ENCODE results near the gene DOP1B. TPM values are rescaled to one million over a fixed set of nuclear protein-coding genes. Genes with fewer than 3 reads are reported as not detected.

Gene DOP1B
- total RNA-seq, 4 donors from 2014 or later = 6.3 to 15.1 (median 11.2) TPM

- no peaks in the 10 kb centered on the region for H3K27me3 ChIP-seq
- DNase-seq (ENCODE audit: extremely low spot score) = no peak
- TF ChIP-seq CTCF (IDR thresholded peaks at IDR 0.05) (no peak), POLR2A (IDR thresholded peaks at IDR 0.05; ENCODE audit: low read depth) (no peak), EP300 (IDR thresholded peaks at IDR 0.05) (no peak), POLR2AphosphoS5 (IDR thresholded peaks at IDR 0.05) (no peak)
- intact Hi-C loops (cut with DNase I) = no loop called here
- WGBS = 94% methylated on average over 5 of the region's 5 CpGs
- H3K4me1 ChIP-seq = no peaks in the 10 kb centered on the region
- H3K9me3 ChIP-seq = no peaks in the 10 kb centered on the region
- H3K36me3 ChIP-seq = peaks cover 0 to 8% (median 2%) of the 10 kb centered on the region in 4 donors
- no peak overlapping the region for H3K27ac ChIP-seq (replicated peaks in 1 of 4)
- no peak overlapping the region for H3K4me3 ChIP-seq
These were observed 24.3 kb downstream of the DOP1B start for GRCh38 chr21:36180963-36181362.

- WGBS = 88% methylated on average over 11 of the region's 11 CpGs
- DNase-seq (ENCODE audit: extremely low spot score) = no peak
- H3K27ac ChIP-seq (replicated peaks in 1 of 4) = no peak overlapping the region
- H3K9me3 ChIP-seq = no peaks in the 10 kb centered on the region
- intact Hi-C loops (cut with DNase I) = no loop called here
- no peaks in the 10 kb centered on the region for H3K27me3 ChIP-seq
- H3K4me1 ChIP-seq = peaks cover 3 to 5% (median 4%) of the 10 kb centered on the region in 4 donors
- peaks cover 0 to 8% (median 2%) of the 10 kb centered on the region in 4 donors for H3K36me3 ChIP-seq
- TF ChIP-seq CTCF (IDR thresholded peaks at IDR 0.05) = no peak
- no peak for TF ChIP-seq POLR2AphosphoS5 (IDR thresholded peaks at IDR 0.05)
- TF ChIP-seq EP300 (IDR thresholded peaks at IDR 0.05) = no peak
- no peak for TF ChIP-seq POLR2A (IDR thresholded peaks at IDR 0.05; ENCODE audit: low read depth)
- no peak overlapping the region for H3K4me3 ChIP-seq
These were observed 26.6 kb downstream of the DOP1B start for GRCh38 chr21:36183144-36183795.

GRCh38 chr21:36184545-36184944, 27.9 kb downstream of the DOP1B start:
- 94% methylated on average over 15 of the region's 16 CpGs for WGBS

GRCh38 chr21:36185523-36185922, 28.9 kb downstream of the DOP1B start:
- 96% methylated on average over 9 of the region's 9 CpGs for WGBS

More at GRCh38 chr21:36184545-36184944, 27.9 kb downstream of the DOP1B start:
- H3K27ac ChIP-seq (replicated peaks in 1 of 4) = no peak overlapping the region
- no peak overlapping the region for H3K4me3 ChIP-seq
- DNase-seq (ENCODE audit: extremely low spot score) = no peak
- no peaks in the 10 kb centered on the region for H3K9me3 ChIP-seq
- TF ChIP-seq POLR2AphosphoS5 (IDR thresholded peaks at IDR 0.05) (no peak), EP300 (IDR thresholded peaks at IDR 0.05) (no peak), CTCF (IDR thresholded peaks at IDR 0.05) (no peak), POLR2A (IDR thresholded peaks at IDR 0.05; ENCODE audit: low read depth) (no peak)
- intact Hi-C loops (cut with DNase I) = no loop called here
- H3K4me1 ChIP-seq = peaks cover 6 to 13% (median 11%) of the 10 kb centered on the region in 4 donors
- H3K36me3 ChIP-seq = peaks cover 0 to 3% (median 1%) of the 10 kb centered on the region in 4 donors
- no peaks in the 10 kb centered on the region for H3K27me3 ChIP-seq

More at GRCh38 chr21:36185523-36185922, 28.9 kb downstream of the DOP1B start:
- TF ChIP-seq EP300 (IDR thresholded peaks at IDR 0.05) (no peak), CTCF (IDR thresholded peaks at IDR 0.05) (no peak), POLR2A (IDR thresholded peaks at IDR 0.05; ENCODE audit: low read depth) (no peak), POLR2AphosphoS5 (IDR thresholded peaks at IDR 0.05) (no peak)
- no peak for DNase-seq (ENCODE audit: extremely low spot score)
- Histone ChIP-seq H3K36me3 (peaks cover 0 to 3% (median 1%) of the 10 kb centered on the region in 4 donors), H3K4me1 (peaks cover 6 to 13% (median 11%) of the 10 kb centered on the region in 4 donors), H3K9me3 (no peaks in the 10 kb centered on the region), H3K4me3 (no peak overlapping the region), H3K27ac (replicated peaks in 1 of 4) (no peak overlapping the region), H3K27me3 (no peaks in the 10 kb centered on the region)
- intact Hi-C loops (cut with DNase I) = no loop called here
